ENCODE data around the gene SRGAP2C.
"Not testable (repeated sequence)": the region's sequence is repeated elsewhere in the genome, so short reads cannot be mapped to it uniquely, and the experiment has no call there.

DNA sequence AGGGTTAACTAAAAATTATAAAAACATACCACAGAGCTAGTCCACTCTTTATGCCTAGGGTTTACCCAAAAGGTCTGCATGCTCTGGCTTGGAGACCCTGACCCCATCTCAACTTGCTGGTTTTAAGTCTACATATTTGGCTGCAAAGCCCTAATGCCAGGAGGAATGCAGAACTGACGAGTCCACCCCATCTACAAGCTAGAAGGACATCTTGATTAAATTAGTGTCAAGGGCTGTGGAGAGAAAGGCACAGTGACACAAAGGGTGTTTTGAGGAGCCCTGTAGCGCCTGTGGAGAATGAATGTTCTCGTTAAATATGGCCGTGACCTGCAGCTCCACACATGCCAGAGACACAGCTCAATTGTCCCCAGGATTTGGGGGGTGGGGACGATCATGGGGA is 162.7 kb downstream of the SRGAP2C start:
- TF ChIP-seq SUZ12 (IDR thresholded peaks at IDR 0.05; ENCODE audit: extremely low read depth, insufficient read depth, insufficient read length); ZNF274 (IDR thresholded peaks at IDR 0.05; ENCODE audit: low read depth, low read length); YY1 (IDR thresholded peaks at IDR 0.05; ENCODE audit: insufficient read depth, insufficient read length): not testable (repeated sequence)

All from NT2/D1 (cell line).